ENCODE results near the gene WDR81. TPM values are rescaled to one million over a fixed set of nuclear protein-coding genes. Genes with fewer than 3 reads are reported as not detected.

The WDR81 gene
- total RNA-seq, 4 donors from 2014 or later: 25.7 to 40.8 (median 32.1) TPM

- H3K4me1 ChIP-seq: peaks cover 30 to 57% (median 50%) of the 10 kb centered on the region in 4 donors
- H3K27ac ChIP-seq (replicated peaks in 1 of 4): peak overlapping the region; percentile 83 to 90 (median 87)
- no peak for DNase-seq (ENCODE audit: extremely low spot score)
- H3K9me3 ChIP-seq: no peaks in the 10 kb centered on the region
- intact Hi-C loops (cut with DNase I): loop anchor here (5.0 kb wide), 1 partner anchor 57 kb away; the partner anchor contains the start of gene WDR81
- TF ChIP-seq EP300 (IDR thresholded peaks at IDR 0.05): no peak
- TF ChIP-seq POLR2AphosphoS5 (IDR thresholded peaks at IDR 0.05): peak in 1 of 2 donors; percentile 38
- H3K36me3 ChIP-seq: peaks cover 7 to 67% (median 55%) of the 10 kb centered on the region in 4 donors
- H3K27me3 ChIP-seq: no peaks in the 10 kb centered on the region
- WGBS: 41% methylated on average over 8 of the region's 8 CpGs
- H3K4me3 ChIP-seq: no peak overlapping the region
Observed at GRCh38 chr17:1779571-1780131, 55.1 kb downstream of the WDR81 start.

GRCh38 chr17:1782171-1782567 is 57.7 kb downstream of the WDR81 start:
- H3K4me3 ChIP-seq: peak overlapping the region in 1 of 4 donors; percentile 20
- intact Hi-C loops (cut with DNase I): loop anchor here (5.0 kb wide), 1 partner anchor 60 kb away; the partner anchor contains the start of gene WDR81
- no peak for DNase-seq (ENCODE audit: extremely low spot score)
- H3K27me3 ChIP-seq: no peaks in the 10 kb centered on the region
- H3K27ac ChIP-seq (replicated peaks in 1 of 4): peak overlapping the region; percentile 83 to 90 (median 87)
- peaks cover 5 to 48% (median 42%) of the 10 kb centered on the region in 4 donors for H3K36me3 ChIP-seq
- 71% methylated on average over 6 of the region's 6 CpGs for WGBS
- TF ChIP-seq POLR2AphosphoS5 (IDR thresholded peaks at IDR 0.05) (no peak), EP300 (IDR thresholded peaks at IDR 0.05) (no peak), POLR2A (IDR thresholded peaks at IDR 0.05; ENCODE audit: low read depth) (no peak)
- no peaks in the 10 kb centered on the region for H3K9me3 ChIP-seq
- H3K4me1 ChIP-seq: peaks cover 49 to 71% (median 61%) of the 10 kb centered on the region in 4 donors

- WGBS: 82% methylated on average over 12 of the region's 19 CpGs
- Histone ChIP-seq H3K27ac (replicated peaks in 1 of 4) (peak overlapping the region; percentile 83 to 90 (median 87)), H3K4me1 (peaks cover 53 to 81% (median 71%) of the 10 kb centered on the region in 4 donors), H3K4me3 (peak overlapping the region in 3 of 4 donors; percentile 2 to 25 (median 19)), H3K27me3 (no peaks in the 10 kb centered on the region), H3K36me3 (peaks cover 3 to 38% (median 31%) of the 10 kb centered on the region in 4 donors), H3K9me3 (no peaks in the 10 kb centered on the region)
- no peak for DNase-seq (ENCODE audit: extremely low spot score)
- TF ChIP-seq EP300 (IDR thresholded peaks at IDR 0.05): no peak
- no peak for TF ChIP-seq POLR2AphosphoS5 (IDR thresholded peaks at IDR 0.05)
- TF ChIP-seq, protein P1, sequence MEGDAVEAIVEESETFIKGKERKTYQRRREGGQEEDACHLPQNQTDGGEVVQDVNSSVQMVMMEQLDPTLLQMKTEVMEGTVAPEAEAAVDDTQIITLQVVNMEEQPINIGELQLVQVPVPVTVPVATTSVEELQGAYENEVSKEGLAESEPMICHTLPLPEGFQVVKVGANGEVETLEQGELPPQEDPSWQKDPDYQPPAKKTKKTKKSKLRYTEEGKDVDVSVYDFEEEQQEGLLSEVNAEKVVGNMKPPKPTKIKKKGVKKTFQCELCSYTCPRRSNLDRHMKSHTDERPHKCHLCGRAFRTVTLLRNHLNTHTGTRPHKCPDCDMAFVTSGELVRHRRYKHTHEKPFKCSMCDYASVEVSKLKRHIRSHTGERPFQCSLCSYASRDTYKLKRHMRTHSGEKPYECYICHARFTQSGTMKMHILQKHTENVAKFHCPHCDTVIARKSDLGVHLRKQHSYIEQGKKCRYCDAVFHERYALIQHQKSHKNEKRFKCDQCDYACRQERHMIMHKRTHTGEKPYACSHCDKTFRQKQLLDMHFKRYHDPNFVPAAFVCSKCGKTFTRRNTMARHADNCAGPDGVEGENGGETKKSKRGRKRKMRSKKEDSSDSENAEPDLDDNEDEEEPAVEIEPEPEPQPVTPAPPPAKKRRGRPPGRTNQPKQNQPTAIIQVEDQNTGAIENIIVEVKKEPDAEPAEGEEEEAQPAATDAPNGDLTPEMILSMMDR (IDR thresholded peaks at IDR 0.05): no peak
- TF ChIP-seq POLR2A (IDR thresholded peaks at IDR 0.05; ENCODE audit: low read depth): no peak
- intact Hi-C loops (cut with DNase I): loop anchor here (5.0 kb wide), 1 partner anchor 61 kb away; the partner anchor contains the start of gene WDR81
Observed at GRCh38 chr17:1783271-1783670, 58.8 kb downstream of the WDR81 start.

- Histone ChIP-seq H3K4me3 (peak overlapping the region in 2 of 4 donors; percentile 19 to 25), H3K27me3 (no peaks in the 10 kb centered on the region), H3K36me3 (peaks cover 0 to 31% (median 24%) of the 10 kb centered on the region in 4 donors), H3K4me1 (peaks cover 53 to 76% (median 69%) of the 10 kb centered on the region in 4 donors), H3K27ac (replicated peaks in 1 of 4) (peak overlapping the region; percentile 83 to 90 (median 87)), H3K9me3 (no peaks in the 10 kb centered on the region)
- intact Hi-C loops (cut with DNase I): loop anchor here (5.0 kb wide), 1 partner anchor 62 kb away; the partner anchor contains the start of gene WDR81
- TF ChIP-seq POLR2A (IDR thresholded peaks at IDR 0.05; ENCODE audit: low read depth) (no peak), POLR2AphosphoS5 (IDR thresholded peaks at IDR 0.05) (peak; percentile 86 to 93), EP300 (IDR thresholded peaks at IDR 0.05) (peak; percentile 42)
- TF ChIP-seq, protein P1 (IDR thresholded peaks at IDR 0.05): peak; percentile 61 to 77 (median 73)
- WGBS: 50% methylated on average over 16 of the region's 16 CpGs
- peak; percentile 97 for DNase-seq (ENCODE audit: extremely low spot score)
Observed at GRCh38 chr17:1783834-1784611, 59.5 kb downstream of the WDR81 start.

- Histone ChIP-seq H3K4me1 (peaks cover 49 to 57% (median 54%) of the 10 kb centered on the region in 4 donors), H3K4me3 (no peak overlapping the region), H3K36me3 (peaks cover 0 to 24% (median 19%) of the 10 kb centered on the region in 4 donors), H3K9me3 (no peaks in the 10 kb centered on the region), H3K27me3 (no peaks in the 10 kb centered on the region), H3K27ac (replicated peaks in 1 of 4) (peak overlapping the region; percentile 73 to 89 (median 82))
- intact Hi-C loops (cut with DNase I): loop anchor here (5.0 kb wide), 1 partner anchor 119 kb away; no protein-coding TSS in a partner anchor
- TF ChIP-seq EP300 (IDR thresholded peaks at IDR 0.05) (no peak), POLR2A (IDR thresholded peaks at IDR 0.05; ENCODE audit: low read depth) (no peak), POLR2AphosphoS5 (IDR thresholded peaks at IDR 0.05) (peak in 1 of 2 donors; percentile 19)
- TF ChIP-seq, protein P1 (IDR thresholded peaks at IDR 0.05): no peak
- WGBS: 72% methylated on average over 3 of the region's 4 CpGs
- no peak for DNase-seq (ENCODE audit: extremely low spot score)
Observed at GRCh38 chr17:1785930-1786329, 61.4 kb downstream of the WDR81 start.
